Stimulated activated CD4-positive, alpha-beta T cell treated with anti-CD3 and anti-CD28 coated beads, Interleukin-1b, Interleukin-23, amount 100 ng/mL, for 1 hour (primary cell): ENCODE data around the gene C1QL2.

Source experiments
- DNase-seq, 2 donors: peaks; one replicate each; pipeline ENCODE4 v3.0.0-alpha.2; 2020; ENCODE audit warnings: low read depth in 2 of 2

Gene C1QL2

GRCh38 chr2:119106301-119106897 is 52.2 kb downstream of the C1QL2 start:
- no peak for DNase-seq
